GM18909 (cell line): ENCODE data around the gene NFIC.
"Not testable (repeated sequence)": the region's sequence is repeated elsewhere in the genome, so short reads cannot be mapped to it uniquely, and the experiment has no call there.

Experiments
- ATAC-seq: cut with Tn5 transposase; IDR thresholded peaks from one replicate; pipeline ENCODE4 v1.9.1; 2021; ENCODE audit warnings: mild to moderate bottlenecking; ENCODE audit not compliant: unreplicated experiment, poor library complexity

NFIC gene

DNA sequence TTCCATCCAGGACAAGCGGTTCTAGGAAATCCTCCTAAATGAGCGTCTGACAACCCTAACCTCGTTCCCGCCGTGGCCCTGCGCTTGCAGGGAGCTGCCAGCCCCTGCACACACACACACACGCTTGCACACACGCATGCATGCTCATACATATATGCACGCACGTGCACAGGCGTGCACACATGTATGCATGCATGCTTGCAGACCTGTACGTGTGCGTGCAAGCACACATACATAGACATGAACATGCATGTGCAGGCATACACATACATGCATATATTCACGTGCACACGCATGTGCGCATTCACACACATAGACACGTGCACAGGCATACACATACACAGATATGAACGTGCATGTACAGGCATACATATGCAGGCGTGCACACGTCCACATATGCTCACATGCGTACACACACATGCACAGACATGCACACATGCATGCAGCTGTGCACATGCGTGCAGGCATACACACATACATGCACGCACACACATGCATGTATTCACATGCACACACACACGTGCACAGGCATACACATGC, 78.4 kb downstream of the NFIC start:
- no peak for ATAC-seq

GRCh38 chr19:3446657-3447056, 80.3 kb downstream of the NFIC start:
- not testable (repeated sequence) for ATAC-seq

- ATAC-seq, result no peak
Observed at GRCh38 chr19:3448616-3449334, 82.4 kb downstream of the NFIC start.

- ATAC-seq, result no peak
Observed at GRCh38 chr19:3450796-3451411, 84.5 kb downstream of the NFIC start.

DNA sequence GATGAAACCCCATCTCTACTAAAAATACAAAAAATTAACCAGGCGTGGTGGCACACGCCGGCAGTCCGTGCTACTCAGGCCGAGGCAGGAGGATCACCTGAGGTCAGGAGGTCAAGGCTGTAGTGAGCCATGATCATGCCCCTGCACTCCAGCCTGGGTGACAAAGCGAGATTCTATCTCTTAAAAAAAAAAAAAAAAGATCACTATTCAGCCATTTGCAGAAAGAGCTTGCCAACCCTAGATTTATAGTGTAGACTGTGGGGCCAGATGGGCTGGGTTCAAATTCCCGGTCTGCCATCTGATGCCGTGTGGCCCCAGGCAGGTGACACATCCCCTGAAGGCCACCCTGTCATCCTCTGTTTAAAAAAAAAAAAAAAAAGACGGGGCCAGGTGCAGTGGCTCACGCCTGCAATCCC, 85.1 kb downstream of the NFIC start:
- ATAC-seq, result no peak

DNA sequence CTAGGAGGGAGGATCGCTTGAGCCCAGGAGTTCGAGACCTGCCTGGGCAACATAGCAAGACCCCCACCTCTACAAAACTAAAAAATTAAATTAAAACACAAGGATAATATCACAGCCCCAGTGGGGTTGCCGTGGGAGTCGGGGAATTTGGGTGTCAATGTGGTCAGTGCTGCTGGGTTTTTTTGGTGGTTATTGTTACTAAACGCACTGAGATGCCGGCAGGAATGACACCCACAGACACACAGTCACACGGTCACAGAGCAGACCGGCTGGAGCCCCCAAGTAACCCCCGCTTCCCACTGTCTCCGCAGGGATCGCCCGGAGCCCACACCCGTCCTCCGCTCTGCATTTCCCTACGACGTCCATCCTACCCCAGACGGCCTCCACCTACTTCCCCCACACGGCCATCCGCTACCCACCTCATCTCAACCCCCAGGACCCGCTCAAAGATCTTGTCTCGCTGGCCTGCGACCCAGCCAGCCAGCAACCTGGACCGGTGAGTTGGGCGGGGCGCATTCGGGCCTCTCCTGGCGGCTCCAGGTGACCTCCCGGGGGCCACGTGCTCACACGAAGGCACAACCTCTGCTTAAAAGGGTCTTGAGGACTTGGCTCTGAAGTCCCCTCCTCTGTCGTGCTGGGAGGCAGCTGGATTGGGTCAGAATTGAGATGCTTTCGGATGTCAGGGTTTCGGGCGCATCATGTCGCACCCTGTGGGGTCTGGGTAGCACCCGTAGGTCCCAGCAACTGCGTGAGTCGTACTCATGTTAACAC, 86.0 kb downstream of the NFIC start:
- no peak for ATAC-seq

- not testable (repeated sequence) for ATAC-seq
Observed at GRCh38 chr19:3452942-3453214, 86.5 kb downstream of the NFIC start.

DNA sequence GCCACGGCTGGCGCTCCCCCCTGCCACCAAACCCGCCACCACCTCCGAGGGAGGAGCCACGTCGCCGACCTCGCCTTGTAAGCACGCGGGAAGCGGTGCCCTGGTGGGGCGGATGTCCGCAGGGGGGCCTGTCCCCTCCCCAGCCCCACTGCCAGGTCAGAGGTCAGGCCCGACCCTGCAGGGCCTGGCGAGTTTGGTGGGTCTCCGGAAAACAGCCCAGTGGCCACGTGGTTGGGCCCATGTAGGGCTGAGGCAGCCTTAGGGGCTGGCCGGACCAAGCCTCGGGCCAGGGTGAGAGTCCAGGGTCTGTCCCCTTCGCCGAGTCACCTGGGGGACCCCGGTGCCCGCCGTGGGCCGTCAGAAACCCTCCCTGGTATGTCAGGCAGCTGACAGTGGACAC, 87.5 kb downstream of the NFIC start:
- ATAC-seq, result no peak

DNA sequence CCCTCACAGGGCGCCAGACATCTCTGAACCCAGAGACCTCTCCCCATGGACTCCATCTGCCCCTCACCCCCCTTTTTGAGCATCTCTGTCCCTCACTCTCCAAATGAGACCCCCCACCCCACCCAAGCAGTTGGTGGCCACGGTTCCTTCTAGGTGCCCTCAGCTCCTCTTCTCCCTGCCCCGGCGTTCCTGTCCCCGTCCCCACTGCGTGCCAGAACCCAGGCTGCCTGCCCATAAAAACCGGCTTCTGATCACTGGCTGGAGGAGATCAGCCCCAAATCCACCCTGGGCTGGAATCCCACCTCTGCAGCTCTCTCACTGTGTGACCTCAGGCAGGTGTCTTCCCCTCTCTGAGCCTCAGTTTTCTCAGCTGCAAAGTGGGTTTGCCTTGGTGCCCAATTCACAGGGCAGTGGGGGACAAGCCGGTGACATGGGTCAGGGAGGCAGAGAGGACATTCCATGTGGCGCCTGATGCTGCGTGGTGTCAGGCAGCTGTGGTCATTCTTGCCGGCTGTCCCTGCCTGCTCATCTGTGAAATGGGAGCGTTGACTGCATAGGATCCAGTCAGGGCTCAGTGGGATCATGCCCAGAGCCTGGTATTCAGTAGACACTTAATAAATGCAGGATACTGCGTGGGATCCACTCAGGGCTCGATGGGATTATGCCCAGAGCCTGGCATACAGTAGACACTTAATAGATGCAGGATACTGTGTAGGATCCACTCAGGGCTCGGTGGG, 88.4 kb downstream of the NFIC start:
- no peak for ATAC-seq

- ATAC-seq, result no peak
Observed at GRCh38 chr19:3455393-3455955, 89.1 kb downstream of the NFIC start.

- no peak for ATAC-seq
Observed at GRCh38 chr19:3455960-3456601, 89.7 kb downstream of the NFIC start.

GRCh38 chr19:3456925-3457527, 90.6 kb downstream of the NFIC start:
- no peak for ATAC-seq

- no peak for ATAC-seq
Observed at GRCh38 chr19:3457528-3458228, 91.3 kb downstream of the NFIC start.

- ATAC-seq, result no peak
Observed at GRCh38 chr19:3458229-3459088, 92.1 kb downstream of the NFIC start.

- ATAC-seq, result no peak
Observed at GRCh38 chr19:3459089-3459881, 92.9 kb downstream of the NFIC start.

DNA sequence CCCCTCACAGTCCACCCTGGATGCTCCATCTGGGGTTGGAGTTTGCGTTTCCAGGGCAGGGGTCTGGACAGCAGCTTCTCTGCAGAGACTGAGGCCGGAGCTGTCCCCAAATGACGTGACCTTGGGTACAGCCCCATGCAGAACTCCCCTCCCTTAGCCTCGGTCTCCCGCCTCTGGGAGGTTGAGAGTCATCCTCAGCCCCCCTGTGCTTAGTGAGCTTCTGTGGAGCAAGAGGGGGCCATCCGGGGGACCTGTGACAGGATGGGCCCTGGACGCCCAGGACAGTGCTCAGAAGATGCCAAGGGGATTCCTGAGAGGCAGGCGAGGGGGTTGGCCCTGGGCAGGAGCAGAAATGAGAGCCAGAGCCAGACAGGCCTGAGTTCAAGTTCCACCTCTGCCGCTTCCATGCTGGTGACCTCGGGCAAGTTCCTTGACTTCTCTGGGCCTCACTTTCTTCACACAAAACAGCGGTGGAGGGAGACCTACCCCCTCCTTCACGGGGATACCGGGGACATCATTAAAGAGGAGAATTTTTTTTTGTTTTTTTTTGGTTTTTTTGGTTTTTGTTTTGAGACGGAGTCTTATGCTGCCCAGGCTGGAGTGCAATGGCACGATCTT, 93.7 kb downstream of the NFIC start:
- ATAC-seq, result no peak
